Measurements from ENCODE around the gene VANGL2. TPM values are rescaled to one million over a fixed set of nuclear protein-coding genes. Genes with fewer than 3 reads are reported as not detected.

The VANGL2 gene
- 0.47 TPM for polyA plus RNA-seq (2012; ENCODE audit: missing spikeins)

- TF ChIP-seq POLR2A (IDR thresholded peaks at IDR 0.05; ENCODE audit: low read depth, low read length) (no peak), TAF1 (IDR thresholded peaks at IDR 0.05; ENCODE audit: borderline replicate concordance, low read depth, low read length) (no peak)
- peak; percentile 51 for DNase-seq (ENCODE audit: insufficient read length)
- FAIRE-seq, result no peak
Measured at GRCh38 chr1:160400223-160400645, at the start of gene VANGL2. VANGL2 (plus strand) TSS chr1:160400564; CDS start chr1:160415838, 15,274 bp downstream.

- FAIRE-seq (no peak), DNase-seq (ENCODE audit: insufficient read length) (no peak)
- TF ChIP-seq POLR2A (IDR thresholded peaks at IDR 0.05; ENCODE audit: low read depth, low read length) (no peak), TAF1 (IDR thresholded peaks at IDR 0.05; ENCODE audit: borderline replicate concordance, low read depth, low read length) (no peak), POLR2AphosphoS5 (IDR thresholded peaks at IDR 0.05; ENCODE audit: low read depth, low read length) (no peak)
Measured at GRCh38 chr1:160351629-160352028, 48.7 kb upstream of the VANGL2 start.

- FAIRE-seq, result no peak
- no peak for TF ChIP-seq POLR2AphosphoS5 (IDR thresholded peaks at IDR 0.05; ENCODE audit: low read depth, low read length)
- TF ChIP-seq POLR2A (IDR thresholded peaks at IDR 0.05; ENCODE audit: low read depth, low read length), result no peak
- no peak for TF ChIP-seq TAF1 (IDR thresholded peaks at IDR 0.05; ENCODE audit: borderline replicate concordance, low read depth, low read length)
- DNase-seq (ENCODE audit: insufficient read length), result no peak
Measured at GRCh38 chr1:160352555-160352954, 47.8 kb upstream of the VANGL2 start.

- DNase-seq (ENCODE audit: insufficient read length), result no peak
Measured at GRCh38 chr1:160353223-160353622, 47.1 kb upstream of the VANGL2 start.

GRCh38 chr1:160354388-160354985 is 45.9 kb upstream of the VANGL2 start:
- no peak for FAIRE-seq
- no peak for TF ChIP-seq TAF1 (IDR thresholded peaks at IDR 0.05; ENCODE audit: borderline replicate concordance, low read depth, low read length)
- TF ChIP-seq POLR2AphosphoS5 (IDR thresholded peaks at IDR 0.05; ENCODE audit: low read depth, low read length), result no peak
- no peak for TF ChIP-seq POLR2A (IDR thresholded peaks at IDR 0.05; ENCODE audit: low read depth, low read length)
- no peak for DNase-seq (ENCODE audit: insufficient read length)

More at GRCh38 chr1:160353223-160353622, 47.1 kb upstream of the VANGL2 start:
- no peak for FAIRE-seq
- no peak for TF ChIP-seq POLR2AphosphoS5 (IDR thresholded peaks at IDR 0.05; ENCODE audit: low read depth, low read length)
- no peak for TF ChIP-seq POLR2A (IDR thresholded peaks at IDR 0.05; ENCODE audit: low read depth, low read length)
- TF ChIP-seq TAF1 (IDR thresholded peaks at IDR 0.05; ENCODE audit: borderline replicate concordance, low read depth, low read length), result no peak

GRCh38 chr1:160357286-160358002 is 42.9 kb upstream of the VANGL2 start:
- DNase-seq (ENCODE audit: insufficient read length) (no peak), FAIRE-seq (no peak)
- no peak for TF ChIP-seq POLR2AphosphoS5 (IDR thresholded peaks at IDR 0.05; ENCODE audit: low read depth, low read length)
- TF ChIP-seq TAF1 (IDR thresholded peaks at IDR 0.05; ENCODE audit: borderline replicate concordance, low read depth, low read length), result no peak
- TF ChIP-seq POLR2A (IDR thresholded peaks at IDR 0.05; ENCODE audit: low read depth, low read length), result no peak

GRCh38 chr1:160358073-160358472 is 42.3 kb upstream of the VANGL2 start:
- TF ChIP-seq POLR2AphosphoS5 (IDR thresholded peaks at IDR 0.05; ENCODE audit: low read depth, low read length) (no peak), POLR2A (IDR thresholded peaks at IDR 0.05; ENCODE audit: low read depth, low read length) (no peak), TAF1 (IDR thresholded peaks at IDR 0.05; ENCODE audit: borderline replicate concordance, low read depth, low read length) (no peak)
- DNase-seq (ENCODE audit: insufficient read length) (no peak), FAIRE-seq (no peak)

GRCh38 chr1:160359559-160360226 is 40.7 kb upstream of the VANGL2 start:
- TF ChIP-seq POLR2AphosphoS5 (IDR thresholded peaks at IDR 0.05; ENCODE audit: low read depth, low read length), result peak; percentile 50; the same call in 1 of the 2 replicates
- TF ChIP-seq TAF1 (IDR thresholded peaks at IDR 0.05; ENCODE audit: borderline replicate concordance, low read depth, low read length), result no peak
- 0 out of 2 replicates have a peak, but pooled peaks have one; percentile 5 for TF ChIP-seq POLR2A (IDR thresholded peaks at IDR 0.05; ENCODE audit: low read depth, low read length)
- DNase-seq (ENCODE audit: insufficient read length) (no peak), FAIRE-seq (no peak)

- no peak for DNase-seq (ENCODE audit: insufficient read length)
- no peak for FAIRE-seq
Measured at GRCh38 chr1:160360227-160360695, 40.1 kb upstream of the VANGL2 start.

GRCh38 chr1:160361199-160361598 is 39.2 kb upstream of the VANGL2 start:
- DNase-seq (ENCODE audit: insufficient read length) (no peak), FAIRE-seq (no peak)
- TF ChIP-seq TAF1 (IDR thresholded peaks at IDR 0.05; ENCODE audit: borderline replicate concordance, low read depth, low read length), result no peak
- TF ChIP-seq POLR2A (IDR thresholded peaks at IDR 0.05; ENCODE audit: low read depth, low read length), result no peak

More at GRCh38 chr1:160360227-160360695, 40.1 kb upstream of the VANGL2 start:
- TF ChIP-seq POLR2A (IDR thresholded peaks at IDR 0.05; ENCODE audit: low read depth, low read length) (no peak; the same call in 1 of the 2 replicates), POLR2AphosphoS5 (IDR thresholded peaks at IDR 0.05; ENCODE audit: low read depth, low read length) (no peak), TAF1 (IDR thresholded peaks at IDR 0.05; ENCODE audit: borderline replicate concordance, low read depth, low read length) (no peak)

- no peak for TF ChIP-seq TAF1 (IDR thresholded peaks at IDR 0.05; ENCODE audit: borderline replicate concordance, low read depth, low read length)
- FAIRE-seq (no peak), DNase-seq (ENCODE audit: insufficient read length) (no peak)
Measured at GRCh38 chr1:160361814-160362167, 38.6 kb upstream of the VANGL2 start.
